ENCODE results near the gene OR10G6.

DNA sequence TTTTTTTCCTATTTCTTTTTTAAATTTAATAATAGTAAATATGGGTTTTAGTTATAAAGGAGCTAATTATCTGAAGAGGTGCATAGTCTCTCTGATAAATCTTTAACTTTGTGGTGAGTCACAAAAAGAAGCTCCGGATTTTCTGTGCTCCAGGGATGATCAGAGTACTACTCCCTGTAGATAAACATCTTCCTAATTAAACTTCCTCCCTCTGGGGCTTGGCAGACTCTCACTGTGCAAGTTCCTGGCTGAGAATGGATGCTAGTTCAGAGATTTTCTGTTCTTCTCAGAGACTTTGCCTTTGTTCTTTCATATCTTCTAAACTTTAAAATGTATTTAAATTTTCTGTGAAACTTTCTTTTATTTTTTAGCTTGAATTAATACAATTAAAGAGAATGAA is 46.3 kb upstream of the OR10G6 start, which contains the start of gene OR10G7:
- TF ChIP-seq EP300 (IDR thresholded peaks at IDR 0.05; ENCODE audit: borderline replicate concordance) (no peak), CREB1 (IDR thresholded peaks at IDR 0.05; ENCODE audit: low read depth) (no peak), ZBTB7A (IDR thresholded peaks at IDR 0.05; ENCODE audit: low read depth) (no peak)
- TF ChIP-seq, protein P1, sequence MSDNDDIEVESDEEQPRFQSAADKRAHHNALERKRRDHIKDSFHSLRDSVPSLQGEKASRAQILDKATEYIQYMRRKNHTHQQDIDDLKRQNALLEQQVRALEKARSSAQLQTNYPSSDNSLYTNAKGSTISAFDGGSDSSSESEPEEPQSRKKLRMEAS (IDR thresholded peaks at IDR 0.05) = no peak

All from Ishikawa (cell line).